GM04503 (cell line): ENCODE results near the gene ELAPOR1.

Experiments used
- DNase-seq: peaks from one replicate; pipeline ENCODE4 v3.0.0-alpha.2; 2012; ENCODE audit warnings: low read depth

Gene ELAPOR1

GRCh38 chr1:109113590-109114341 lies at the start of gene ELAPOR1:
Gene ELAPOR1, plus strand, starts transcription at chr1:109114115. Its CDS starts 69 bp downstream, at chr1:109114184.
- DNase-seq, result no peak

- DNase-seq, result no peak
These were observed 48.8 kb upstream of the ELAPOR1 start for GRCh38 chr1:109065137-109065536.

GRCh38 chr1:109067883-109068282 lies 46.0 kb upstream of the ELAPOR1 start:
- no peak for DNase-seq

- no peak for DNase-seq
These were observed 44.6 kb upstream of the ELAPOR1 start for GRCh38 chr1:109069294-109069693.

- peak; percentile 85 for DNase-seq
These were observed 38.1 kb upstream of the ELAPOR1 start, which contains the start of gene TAF13 for GRCh38 chr1:109075531-109076490. Gene TAF13, minus strand, starts transcription at chr1:109076003. Its CDS starts 56 bp downstream, at chr1:109075947.

- no peak for DNase-seq
These were observed 35.6 kb upstream of the ELAPOR1 start for GRCh38 chr1:109078317-109078716.

GRCh38 chr1:109079240-109079622 lies 34.7 kb upstream of the ELAPOR1 start:
- no peak for DNase-seq

GRCh38 chr1:109080441-109081082 lies 33.4 kb upstream of the ELAPOR1 start:
- DNase-seq, result no peak

GRCh38 chr1:109083501-109083900 lies 30.4 kb upstream of the ELAPOR1 start:
- no peak for DNase-seq

- no peak for DNase-seq
These were observed 30.0 kb upstream of the ELAPOR1 start for GRCh38 chr1:109083923-109084322.

GRCh38 chr1:109084563-109085517 lies 29.1 kb upstream of the ELAPOR1 start:
- DNase-seq, result no peak

GRCh38 chr1:109089242-109090015 lies 24.5 kb upstream of the ELAPOR1 start:
- no peak for DNase-seq

- DNase-seq, result peak; percentile 82
These were observed 23.5 kb upstream of the ELAPOR1 start, which contains the start of gene TMEM167B for GRCh38 chr1:109090196-109091077. Gene TMEM167B, plus strand, starts transcription at chr1:109090764. Its CDS starts 109 bp downstream, at chr1:109090873.

- DNase-seq, result no peak
These were observed 22.7 kb upstream of the ELAPOR1 start for GRCh38 chr1:109091078-109091838.

GRCh38 chr1:109091839-109092193 lies 22.1 kb upstream of the ELAPOR1 start:
- no peak for DNase-seq

- no peak for DNase-seq
These were observed 19.5 kb upstream of the ELAPOR1 start for GRCh38 chr1:109094377-109094803.

- no peak for DNase-seq
These were observed 19.0 kb upstream of the ELAPOR1 start for GRCh38 chr1:109094871-109095270.

GRCh38 chr1:109095631-109096030 lies 18.3 kb upstream of the ELAPOR1 start:
- no peak for DNase-seq
